NCI-H526 treated with DMSO at 0.1 percent for 48 hours (cell line): ENCODE measurements around the gene RAB11FIP2.

Experiments used
- DNase-seq: peaks from one replicate; lab custom pipeline; 2025; lab: John Stamatoyannopoulos, UW

The RAB11FIP2 gene

GRCh38 chr10:118034791-118035261, 11.9 kb downstream of the RAB11FIP2 start:
- no peak for DNase-seq

- no peak for DNase-seq
These were observed 12.8 kb downstream of the RAB11FIP2 start for GRCh38 chr10:118033905-118034304.

GRCh38 chr10:118032564-118032963, 14.2 kb downstream of the RAB11FIP2 start:
- no peak for DNase-seq

GRCh38 chr10:118031351-118032075, 15.2 kb downstream of the RAB11FIP2 start:
- no peak for DNase-seq

GRCh38 chr10:118028619-118029018, 18.1 kb downstream of the RAB11FIP2 start:
- DNase-seq, result no peak

GRCh38 chr10:118027397-118027796, 19.3 kb downstream of the RAB11FIP2 start:
- DNase-seq, result no peak

- no peak for DNase-seq
These were observed 19.8 kb downstream of the RAB11FIP2 start for GRCh38 chr10:118026936-118027335.

- DNase-seq, result no peak
These were observed 26.4 kb downstream of the RAB11FIP2 start for GRCh38 chr10:118020365-118020764.

GRCh38 chr10:118017850-118018249, 28.9 kb downstream of the RAB11FIP2 start:
- no peak for DNase-seq

GRCh38 chr10:118017071-118017740, 29.5 kb downstream of the RAB11FIP2 start:
- DNase-seq, result no peak

GRCh38 chr10:118012952-118013525, 33.7 kb downstream of the RAB11FIP2 start:
- no peak for DNase-seq

- DNase-seq, result no peak
These were observed 39.0 kb downstream of the RAB11FIP2 start for GRCh38 chr10:118007773-118008172.

- no peak for DNase-seq
These were observed 43.6 kb downstream of the RAB11FIP2 start for GRCh38 chr10:118003126-118003525.

- DNase-seq, result no peak
These were observed 44.2 kb downstream of the RAB11FIP2 start for GRCh38 chr10:118002581-118002980.

GRCh38 chr10:117997673-117998072, 49.1 kb downstream of the RAB11FIP2 start:
- no peak for DNase-seq

- DNase-seq, result no peak
These were observed 50.0 kb downstream of the RAB11FIP2 start for GRCh38 chr10:117996709-117997108.

- DNase-seq, result no peak
These were observed 52.0 kb downstream of the RAB11FIP2 start for GRCh38 chr10:117994771-117995170.

- DNase-seq, result no peak
These were observed 53.6 kb downstream of the RAB11FIP2 start for GRCh38 chr10:117993166-117993565.

GRCh38 chr10:117991701-117992100, 55.0 kb downstream of the RAB11FIP2 start:
- DNase-seq, result no peak

- no peak for DNase-seq
These were observed 56.8 kb downstream of the RAB11FIP2 start for GRCh38 chr10:117989962-117990361.

GRCh38 chr10:117988814-117989213, 57.9 kb downstream of the RAB11FIP2 start:
- DNase-seq, result no peak

- DNase-seq, result no peak
These were observed 59.4 kb downstream of the RAB11FIP2 start for GRCh38 chr10:117987244-117987909.

GRCh38 chr10:117983961-117984360, 62.8 kb downstream of the RAB11FIP2 start:
- DNase-seq, result no peak
